Endothelial cell (in vitro differentiated cells): Measurements from ENCODE around the gene TSEN54. TPM values are rescaled to one million over a fixed set of nuclear protein-coding genes. Genes with fewer than 3 reads are reported as not detected.

Source experiments
- DNase-seq: peaks from one replicate; pipeline ENCODE4 v3.0.0; 2021; ENCODE audit warnings: low spot score
- H3K27ac Mint-ChIP-seq: one replicate; pipeline ENCODE4 v1.8.0; 2021; ENCODE audit warnings: mixed read lengths, inconsistent platforms; ENCODE audit not compliant: unreplicated experiment
- H3K27me3 Mint-ChIP-seq: one replicate; pipeline ENCODE4 v1.8.0; 2021; ENCODE audit warnings: mild to moderate bottlenecking, moderate library complexity, mixed read lengths, inconsistent platforms; ENCODE audit not compliant: unreplicated experiment
- H3K36me3 Mint-ChIP-seq: one replicate; pipeline ENCODE4 v1.8.0; 2021; ENCODE audit warnings: mild to moderate bottlenecking, low read depth, mixed read lengths, inconsistent platforms; ENCODE audit not compliant: unreplicated experiment
- H3K4me1 Mint-ChIP-seq: one replicate; pipeline ENCODE4 v1.8.0; 2021; ENCODE audit warnings: mild to moderate bottlenecking, mixed read lengths, inconsistent platforms; ENCODE audit not compliant: unreplicated experiment
- H3K4me3 Mint-ChIP-seq: one replicate; pipeline ENCODE4 v1.8.0; 2021; ENCODE audit warnings: mild to moderate bottlenecking, mixed read lengths, inconsistent platforms; ENCODE audit not compliant: unreplicated experiment
- H3K9me3 Mint-ChIP-seq: one replicate; pipeline ENCODE4 v1.8.0; 2021; ENCODE audit warnings: mixed read lengths, inconsistent platforms; ENCODE audit not compliant: unreplicated experiment
- CTCF ChIP-seq: fragments of 200-600 bp; sonication (generic); IDR thresholded peaks from one replicate; pipeline ENCODE4 v1.5.0; 2021; ENCODE audit warnings: antibody characterized with exemption; ENCODE audit not compliant: unreplicated experiment
- long read RNA-seq: library from polyadenylated mRNA; unstranded; transcript quantifications from one replicate; pipeline ENCODE4 v2.0.0, GENCODE V29; 2020; ENCODE audit not compliant: unreplicated experiment
- total RNA-seq: library from RNA; stranded (reverse); fragmentation: NEBNext Ultra II Directional; extraction: Animal tissue kit (Norgen Biotek cat#: 25700); gene quantifications from one replicate; pipeline ENCODE4 v1.2.1, GENCODE V29; 2021; ENCODE audit not compliant: unreplicated experiment

The TSEN54 gene
- 18.8 TPM for total RNA-seq
- long read RNA-seq, transcript TSEN54-201 (11 exons, 1,944 nt): major isoform, 18 of 26 reads
- long read RNA-seq, partial matches to known transcripts: 1 of 26 reads
- long read RNA-seq, other reads (novel, unspliced or antisense): 7 of 26 reads

DNA sequence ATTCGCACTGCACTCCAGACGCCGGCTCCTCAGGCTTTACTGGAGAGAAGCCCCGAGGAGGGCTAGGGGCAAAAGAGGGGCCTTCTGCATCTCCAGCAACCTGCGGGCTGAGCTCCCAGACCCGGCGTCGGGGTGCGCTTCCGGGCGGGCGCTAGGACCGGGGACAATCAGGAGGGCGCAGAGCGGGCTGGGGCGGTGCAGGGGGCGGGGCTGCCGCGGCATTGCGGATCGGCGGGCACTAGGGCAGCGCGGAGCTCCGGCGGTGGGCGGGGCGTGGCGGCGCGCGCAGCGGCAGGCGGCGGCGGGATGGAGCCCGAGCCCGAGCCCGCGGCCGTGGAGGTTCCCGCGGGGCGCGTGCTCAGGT is at the start of gene TSEN54:
Gene TSEN54, plus strand, starts transcription at position 274 of the 364 bp plus-strand sequence. Its CDS starts 33 bp downstream, at position 307.
- DNase-seq: peak; percentile 90
- no peak within 1 kb of the TSS for H3K27ac Mint-ChIP-seq
- TF ChIP-seq CTCF: no peak

DNA sequence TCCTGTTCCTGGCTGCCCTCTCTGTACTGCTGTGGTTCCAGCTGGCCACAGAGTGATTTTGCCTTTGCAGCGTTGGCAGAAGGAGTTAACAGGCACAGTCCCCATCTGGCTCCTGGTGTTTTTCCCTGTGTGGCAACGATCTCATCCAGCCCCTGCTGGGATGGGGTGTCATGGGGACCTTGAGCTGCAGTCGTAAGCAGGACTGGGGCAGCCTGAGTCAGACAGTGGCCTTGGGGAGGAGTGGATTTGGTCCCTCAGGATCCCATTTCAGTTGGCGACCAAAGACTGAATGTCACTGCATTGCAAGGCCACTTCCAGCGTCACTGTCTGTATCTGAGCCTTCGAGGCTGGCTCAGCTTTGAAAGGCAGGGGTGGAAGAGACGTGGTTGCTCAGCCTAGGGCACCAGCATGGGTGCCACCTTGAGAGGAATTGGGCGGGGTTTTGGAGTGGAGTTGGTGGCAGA is 48.0 kb upstream of the TSEN54 start:
- TF ChIP-seq CTCF: no peak
- Mint-ChIP-seq H3K4me3 (no peak overlapping the region), H3K27ac (no peak overlapping the region), H3K27me3 (no peaks in the 10 kb centered on the region), H3K4me1 (no peaks in the 10 kb centered on the region), H3K36me3 (peaks cover 14% of the 10 kb centered on the region), H3K9me3 (no peaks in the 10 kb centered on the region)
- DNase-seq: no peak

More for the DNA sequence above, at the start of gene TSEN54:
- peaks cover 25% of the 10 kb centered on the region for H3K4me1 Mint-ChIP-seq
- peaks cover 11% of the 10 kb centered on the region for H3K36me3 Mint-ChIP-seq
- H3K9me3 Mint-ChIP-seq: no peaks in the 10 kb centered on the region
- peaks cover 8% of the 10 kb centered on the region for H3K27me3 Mint-ChIP-seq
- H3K4me3 Mint-ChIP-seq: peak within 1 kb of the TSS; percentile 91

DNA sequence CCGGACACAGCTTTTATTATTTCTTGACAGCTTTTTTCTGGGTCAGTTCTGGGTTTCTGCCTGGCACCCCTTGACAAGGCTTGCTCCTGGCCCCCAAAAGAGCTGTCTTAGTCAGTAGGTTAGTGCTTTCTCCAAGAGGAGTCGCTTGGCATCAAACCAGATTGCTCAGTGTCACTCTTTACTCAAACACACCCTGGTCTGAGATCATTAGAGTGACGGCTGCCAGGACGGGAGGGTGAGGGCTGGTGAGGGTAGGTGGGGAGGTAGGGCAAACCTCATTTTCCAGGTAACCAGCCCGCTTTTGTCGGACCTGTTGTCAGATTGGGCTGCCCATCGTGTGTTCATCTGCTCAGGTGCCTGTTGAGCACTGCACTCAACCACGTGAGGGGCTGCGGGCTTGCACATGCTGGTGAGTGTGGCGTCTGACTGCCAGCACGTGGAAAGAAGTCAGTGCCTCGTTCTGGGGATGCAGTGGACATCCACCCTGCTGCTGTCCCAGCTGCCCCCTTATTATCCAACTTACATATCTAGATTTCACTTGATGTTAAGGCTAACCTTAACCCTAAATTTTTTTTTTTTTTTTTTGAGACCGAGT is 47.5 kb upstream of the TSEN54 start:
- H3K27me3 Mint-ChIP-seq: no peaks in the 10 kb centered on the region
- peaks cover 14% of the 10 kb centered on the region for H3K36me3 Mint-ChIP-seq
- TF ChIP-seq CTCF: no peak
- no peaks in the 10 kb centered on the region for H3K9me3 Mint-ChIP-seq
- DNase-seq: no peak
- H3K27ac Mint-ChIP-seq: no peak overlapping the region
- no peaks in the 10 kb centered on the region for H3K4me1 Mint-ChIP-seq
- no peak overlapping the region for H3K4me3 Mint-ChIP-seq

GRCh38 chr17:75471207-75471606 is 45.1 kb upstream of the TSEN54 start:
- no peaks in the 10 kb centered on the region for H3K27me3 Mint-ChIP-seq
- no peak for TF ChIP-seq CTCF

GRCh38 chr17:75472119-75472518 is 44.2 kb upstream of the TSEN54 start:
- DNase-seq: no peak
- Mint-ChIP-seq H3K9me3 (no peaks in the 10 kb centered on the region), H3K36me3 (peaks cover 14% of the 10 kb centered on the region), H3K27ac (no peak overlapping the region), H3K4me1 (peaks cover 23% of the 10 kb centered on the region), H3K27me3 (no peaks in the 10 kb centered on the region), H3K4me3 (peak overlapping the region; percentile 15)
- TF ChIP-seq CTCF: no peak

More at GRCh38 chr17:75471207-75471606, 45.1 kb upstream of the TSEN54 start:
- H3K9me3 Mint-ChIP-seq: no peaks in the 10 kb centered on the region
- DNase-seq: no peak
- no peak overlapping the region for H3K4me3 Mint-ChIP-seq
- peaks cover 14% of the 10 kb centered on the region for H3K36me3 Mint-ChIP-seq
- H3K27ac Mint-ChIP-seq: no peak overlapping the region
- H3K4me1 Mint-ChIP-seq: peaks cover 14% of the 10 kb centered on the region
